MM.1S (cell line): Measurements from ENCODE around the gene TAC4.

Source experiments
- EZH2 ChIP-seq: fragments of 300-600 bp; sonication (generic); optimal IDR thresholded peaks from 2 replicates; pipeline ENCODE3; 2017; ENCODE audit warnings: low read depth, mild to moderate bottlenecking, antibody characterized with exemption, low read length, mixed read lengths
- TF ChIP-seq, protein P1 (sequence below): fragments of 300-600 bp; sonication (generic); IDR thresholded peaks from 2 replicates; pipeline ENCODE4 v1.5.1; 2016; ENCODE audit warnings: antibody characterized with exemption, low read length, mixed read lengths

DNA sequence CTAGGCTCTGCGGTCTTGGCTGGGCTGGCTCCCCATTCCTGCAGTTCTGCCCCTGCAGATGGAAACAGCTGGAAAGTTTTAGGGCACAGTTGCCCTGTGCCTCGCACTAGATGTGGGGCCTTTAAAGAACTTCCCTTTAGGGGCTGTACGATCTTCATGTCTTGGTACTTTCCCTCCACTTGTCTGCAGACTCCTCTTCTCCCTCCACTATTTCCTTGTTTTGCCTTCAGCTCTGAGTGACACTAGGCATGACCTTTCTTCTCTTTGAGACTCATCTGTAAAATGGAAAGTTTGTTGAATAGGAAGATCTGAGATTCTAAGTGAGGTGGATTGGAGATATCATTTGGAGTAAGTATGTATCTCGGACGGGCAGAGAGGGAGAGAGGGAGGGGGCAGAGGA, 6.3 kb upstream of the TAC4 start:
- no peak for TF ChIP-seq EZH2
- TF ChIP-seq, protein P1, sequence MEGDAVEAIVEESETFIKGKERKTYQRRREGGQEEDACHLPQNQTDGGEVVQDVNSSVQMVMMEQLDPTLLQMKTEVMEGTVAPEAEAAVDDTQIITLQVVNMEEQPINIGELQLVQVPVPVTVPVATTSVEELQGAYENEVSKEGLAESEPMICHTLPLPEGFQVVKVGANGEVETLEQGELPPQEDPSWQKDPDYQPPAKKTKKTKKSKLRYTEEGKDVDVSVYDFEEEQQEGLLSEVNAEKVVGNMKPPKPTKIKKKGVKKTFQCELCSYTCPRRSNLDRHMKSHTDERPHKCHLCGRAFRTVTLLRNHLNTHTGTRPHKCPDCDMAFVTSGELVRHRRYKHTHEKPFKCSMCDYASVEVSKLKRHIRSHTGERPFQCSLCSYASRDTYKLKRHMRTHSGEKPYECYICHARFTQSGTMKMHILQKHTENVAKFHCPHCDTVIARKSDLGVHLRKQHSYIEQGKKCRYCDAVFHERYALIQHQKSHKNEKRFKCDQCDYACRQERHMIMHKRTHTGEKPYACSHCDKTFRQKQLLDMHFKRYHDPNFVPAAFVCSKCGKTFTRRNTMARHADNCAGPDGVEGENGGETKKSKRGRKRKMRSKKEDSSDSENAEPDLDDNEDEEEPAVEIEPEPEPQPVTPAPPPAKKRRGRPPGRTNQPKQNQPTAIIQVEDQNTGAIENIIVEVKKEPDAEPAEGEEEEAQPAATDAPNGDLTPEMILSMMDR = no peak
